ENCODE measurements around the gene ASTN2.

The ASTN2 gene

GRCh38 chr9:116641292-116642059 lies 773.4 kb downstream of the ASTN2 start:
- ChIA-PET POLR2A (no interaction called here), CTCF (interaction anchor here (1.6 to 2.0 kb wide), 2 partner anchors 12 to 1048 kb away, joined by 3 to 5 read pairs; no protein-coding TSS in a partner anchor)
- no peak for DNase-seq (ENCODE audit: extremely low spot score)
- no peak for TF ChIP-seq CTCF (IDR thresholded peaks at IDR 0.05; ENCODE audit: control extremely low read depth, extremely low read depth, low read depth, missing control alignments)

GRCh38 chr9:116639251-116639741 lies 775.6 kb downstream of the ASTN2 start:
- no peak for DNase-seq (ENCODE audit: extremely low spot score)
- POLR2A ChIA-PET = no interaction called here
- CTCF ChIA-PET = interaction anchor here (0.9 to 1.1 kb wide), 2 partner anchors 49 to 1046 kb away, joined by 3 to 4 read pairs; no protein-coding TSS in a partner anchor
- no peak for TF ChIP-seq CTCF (IDR thresholded peaks at IDR 0.05; ENCODE audit: control extremely low read depth, extremely low read depth, low read depth, missing control alignments)

GRCh38 chr9:116635908-116636307 lies 778.9 kb downstream of the ASTN2 start:
- no peak for DNase-seq (ENCODE audit: extremely low spot score)
- ChIA-PET POLR2A (no interaction called here), CTCF (interaction anchor here (1.5 to 2.5 kb wide), 4 partner anchors 10 to 64 kb away, joined by 3 to 25 read pairs (median 6); no protein-coding TSS in a partner anchor)
- TF ChIP-seq CTCF (IDR thresholded peaks at IDR 0.05; ENCODE audit: control extremely low read depth, extremely low read depth, low read depth, missing control alignments) = no peak

GRCh38 chr9:116632990-116633838 lies 781.6 kb downstream of the ASTN2 start:
- no peak for TF ChIP-seq CTCF (IDR thresholded peaks at IDR 0.05; ENCODE audit: control extremely low read depth, extremely low read depth, low read depth, missing control alignments)
- no peak for DNase-seq (ENCODE audit: extremely low spot score)
- CTCF ChIA-PET = interaction anchor here (1.6 kb wide), 1 partner anchor 13 kb away, joined by 5 read pairs; no protein-coding TSS in a partner anchor
- POLR2A ChIA-PET = no interaction called here

- ChIA-PET CTCF (interaction anchor here (0.8 kb wide), 1 partner anchor 12 kb away, joined by 3 read pairs; no protein-coding TSS in a partner anchor), POLR2A (no interaction called here)
- TF ChIP-seq CTCF (IDR thresholded peaks at IDR 0.05; ENCODE audit: control extremely low read depth, extremely low read depth, low read depth, missing control alignments) = no peak
- no peak for DNase-seq (ENCODE audit: extremely low spot score)
Observed at GRCh38 chr9:116629634-116630033, 785.2 kb downstream of the ASTN2 start.

GRCh38 chr9:116628716-116629115 lies 786.1 kb downstream of the ASTN2 start:
- ChIA-PET CTCF (no interaction called here), POLR2A (no interaction called here)
- TF ChIP-seq CTCF (IDR thresholded peaks at IDR 0.05; ENCODE audit: control extremely low read depth, extremely low read depth, low read depth, missing control alignments) = no peak
- no peak for DNase-seq (ENCODE audit: extremely low spot score)

All from GM10248 (cell line).